PC-3 (cell line): ENCODE data around the gene OVAAL.

Experiments
- EZH2 ChIP-seq: fragments of 300-600 bp; sonication (generic); IDR thresholded peaks from one replicate; pipeline ENCODE4 v1.6.1; 2017; ENCODE audit warnings: antibody characterized with exemption, mild to moderate bottlenecking, low read length; ENCODE audit not compliant: unreplicated experiment
- TF ChIP-seq, protein P1 (sequence below): fragments of 300-600 bp; sonication (generic); conservative IDR thresholded peaks from 2 replicates; pipeline ENCODE4 v1.5.1; 2017; ENCODE audit warnings: antibody characterized with exemption, low read depth, mild to moderate bottlenecking, low read length

DNA sequence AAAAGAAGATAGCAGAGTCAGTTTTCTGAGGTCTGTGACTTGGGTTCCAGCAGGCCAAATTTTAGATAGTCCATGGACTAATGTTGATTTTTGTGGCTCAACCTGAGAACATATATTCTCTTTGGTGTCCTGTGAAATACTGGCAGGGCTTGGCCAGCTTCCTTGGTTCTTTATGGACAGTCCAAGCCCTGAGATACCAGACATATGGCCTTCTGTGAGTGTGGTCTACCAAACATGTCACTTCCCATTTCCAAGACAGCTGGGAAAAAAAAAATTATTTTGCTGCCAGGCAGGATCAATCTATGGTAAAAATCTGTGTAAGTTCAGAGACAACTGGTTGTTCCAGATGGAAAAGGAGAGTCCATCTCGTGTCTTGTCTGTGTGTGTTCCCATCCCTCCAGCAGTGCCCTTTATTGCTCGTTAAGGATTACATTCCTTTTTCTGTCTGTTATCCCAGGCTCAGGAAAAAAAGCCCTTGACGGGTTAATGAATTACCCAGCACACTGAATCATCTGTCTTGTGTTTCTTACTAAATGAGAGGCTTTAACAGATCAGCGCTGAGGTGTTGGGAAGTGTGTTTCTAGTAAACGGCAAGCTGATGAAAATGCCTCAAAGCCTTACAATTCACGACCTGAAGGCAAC, 39.7 kb downstream of the OVAAL start:
- TF ChIP-seq, protein P1, sequence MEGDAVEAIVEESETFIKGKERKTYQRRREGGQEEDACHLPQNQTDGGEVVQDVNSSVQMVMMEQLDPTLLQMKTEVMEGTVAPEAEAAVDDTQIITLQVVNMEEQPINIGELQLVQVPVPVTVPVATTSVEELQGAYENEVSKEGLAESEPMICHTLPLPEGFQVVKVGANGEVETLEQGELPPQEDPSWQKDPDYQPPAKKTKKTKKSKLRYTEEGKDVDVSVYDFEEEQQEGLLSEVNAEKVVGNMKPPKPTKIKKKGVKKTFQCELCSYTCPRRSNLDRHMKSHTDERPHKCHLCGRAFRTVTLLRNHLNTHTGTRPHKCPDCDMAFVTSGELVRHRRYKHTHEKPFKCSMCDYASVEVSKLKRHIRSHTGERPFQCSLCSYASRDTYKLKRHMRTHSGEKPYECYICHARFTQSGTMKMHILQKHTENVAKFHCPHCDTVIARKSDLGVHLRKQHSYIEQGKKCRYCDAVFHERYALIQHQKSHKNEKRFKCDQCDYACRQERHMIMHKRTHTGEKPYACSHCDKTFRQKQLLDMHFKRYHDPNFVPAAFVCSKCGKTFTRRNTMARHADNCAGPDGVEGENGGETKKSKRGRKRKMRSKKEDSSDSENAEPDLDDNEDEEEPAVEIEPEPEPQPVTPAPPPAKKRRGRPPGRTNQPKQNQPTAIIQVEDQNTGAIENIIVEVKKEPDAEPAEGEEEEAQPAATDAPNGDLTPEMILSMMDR: no peak
- TF ChIP-seq EZH2: no peak
